HepG2 (cell line): ENCODE data around the gene ZNF282. TPM values are rescaled to one million over a fixed set of nuclear protein-coding genes. Genes with fewer than 3 reads are reported as not detected.
A peak's percentile ranks its signal among the peaks of the same experiment; 100 is the strongest.

ENCODE experiments used
- FOSL2 ChIP-seq: sonication (generic); formaldehyde crosslinking; IDR thresholded peaks from 2 replicates; pipeline ENCODE4 v1.4.0; 2020; ENCODE audit warnings: missing genetic modification reagents
- FOXM1 ChIP-seq: sonication (generic); formaldehyde crosslinking; IDR thresholded peaks from 2 replicates; pipeline ENCODE4 v1.5.0; 2020; ENCODE audit warnings: missing genetic modification reagents
- IRF1 ChIP-seq: sonication (generic); formaldehyde crosslinking; IDR thresholded peaks from 2 replicates; pipeline ENCODE4 v1.4.0; 2020; ENCODE audit warnings: low read depth, mild to moderate bottlenecking, missing genetic modification reagents
- MYC ChIP-seq: sonication (generic); formaldehyde crosslinking; IDR thresholded peaks from 2 replicates; pipeline ENCODE4 v1.9.0; 2021; ENCODE audit warnings: missing genetic modification reagents, borderline replicate concordance
- NPAS2 ChIP-seq: sonication (generic); formaldehyde crosslinking; IDR thresholded peaks from 2 replicates; pipeline ENCODE4 v1.8.0; 2022; ENCODE audit warnings: mild to moderate bottlenecking, missing genetic modification reagents, borderline replicate concordance
- PHF5A ChIP-seq: IDR thresholded peaks from one replicate; pipeline ENCODE4 v1.6.1; 2018; ENCODE audit warnings: low read depth, missing genetic modification reagents; ENCODE audit not compliant: unreplicated experiment
- SALL1 ChIP-seq: sonication (generic); formaldehyde crosslinking; IDR thresholded peaks from 2 replicates; pipeline ENCODE4 v1.8.0; 2022; ENCODE audit warnings: mild to moderate bottlenecking, missing genetic modification reagents
- SMC3 ChIP-seq: IDR thresholded peaks from 2 replicates; pipeline ENCODE4 v1.6.1; 2011; ENCODE audit warnings: low read length, improper control_type of control experiment
- ZNF207 ChIP-seq: fragments of 450-650 bp; IDR thresholded peaks from 2 replicates; pipeline ENCODE4 v1.6.1; 2016; ENCODE audit warnings: antibody characterized with exemption, borderline replicate concordance
- ZNF281 ChIP-seq: sonication (generic); formaldehyde crosslinking; IDR thresholded peaks from 2 replicates; pipeline ENCODE4 v1.4.0; 2020; ENCODE audit warnings: missing genetic modification reagents, borderline replicate concordance
- ZNF432 ChIP-seq: sonication (generic); formaldehyde crosslinking; IDR thresholded peaks from 2 replicates; pipeline ENCODE4 v1.5.0; 2020; ENCODE audit warnings: missing genetic modification reagents, mild to moderate bottlenecking, borderline replicate concordance
- ZNF589 ChIP-seq: sonication (generic); formaldehyde crosslinking; conservative IDR thresholded peaks from 2 replicates; pipeline ENCODE4 v1.8.0; 2022; ENCODE audit warnings: mild to moderate bottlenecking, moderate library complexity, missing genetic modification reagents
- ZNF75D ChIP-seq: sonication (generic); formaldehyde crosslinking; IDR thresholded peaks from 2 replicates; pipeline ENCODE4 v1.8.1; 2023; ENCODE audit warnings: missing genetic modification reagents, mild to moderate bottlenecking, borderline replicate concordance
- ZNF772 ChIP-seq: sonication (generic); formaldehyde crosslinking; IDR thresholded peaks from 2 replicates; pipeline ENCODE4 v1.5.0; 2020; ENCODE audit warnings: mild to moderate bottlenecking, missing genetic modification reagents
- polyA plus RNA-seq, 8 experiments: library from polyadenylated mRNA; depleted of rRNA in 3 of 8; stranded (reverse) in 7 of 8; unstranded in 1 of 8; fragments of >200 nt; fragmentation: Illumina TruSeq in 4 of 8; extraction: Trizol in 4 of 8; gene quantifications; 2 replicates each; pipeline versions ENCODE4 v1.2.1 to v1.2.3, GENCODE V29; 2011 to 2016; ENCODE audit warnings: low read depth in 4 of 8, missing spikeins in 1 of 8, mixed read lengths in 1 of 8; ENCODE audit not compliant: insufficient read depth in 1 of 8
- total RNA-seq, 5 experiments: library from RNA; depleted of rRNA; stranded (reverse); fragments of >200 nt; fragmentation: Illumina TruSeq; extraction: Trizol; gene quantifications; 2 replicates each; pipeline ENCODE4 v1.2.3, GENCODE V29; 2016; ENCODE audit warnings: low read depth in 1 of 5
- TF ChIP-seq, protein P1 (sequence below): sonication (generic); formaldehyde crosslinking; IDR thresholded peaks from 2 replicates; pipeline ENCODE4 v1.4.0; 2020; ENCODE audit warnings: missing genetic modification reagents
- TF ChIP-seq, protein P2 (sequence below): sonication (generic); formaldehyde crosslinking; IDR thresholded peaks from 2 replicates; pipeline ENCODE4 v1.4.0; 2020; ENCODE audit warnings: missing genetic modification reagents; ENCODE audit errors: not compliant biosample characterization
- TF ChIP-seq, protein P3 (sequence below): sonication (generic); formaldehyde crosslinking; IDR thresholded peaks from 2 replicates; pipeline ENCODE4 v1.8.1; 2023; ENCODE audit warnings: mild to moderate bottlenecking, inconsistent platforms, moderate library complexity, missing genetic modification reagents, borderline replicate concordance
- TF ChIP-seq, protein P4 (sequence below), 2 experiments: fragments of 450-650 bp in 1 of 2; sonication (generic) in 1 of 2; formaldehyde crosslinking; IDR thresholded peaks; 2 replicates each; pipeline versions ENCODE4 v1.5.0 to v1.8.0; 2020 to 2022; ENCODE audit warnings: mild to moderate bottlenecking in 1 of 2, missing genetic modification reagents in 1 of 2

ZNF282 gene
- total and polyA plus RNA-seq, 2 of the 13 experiments (the other 11 are each of a cell fraction or from before 2014, with no cell fraction given), result 9.1 to 20.9 TPM

DNA sequence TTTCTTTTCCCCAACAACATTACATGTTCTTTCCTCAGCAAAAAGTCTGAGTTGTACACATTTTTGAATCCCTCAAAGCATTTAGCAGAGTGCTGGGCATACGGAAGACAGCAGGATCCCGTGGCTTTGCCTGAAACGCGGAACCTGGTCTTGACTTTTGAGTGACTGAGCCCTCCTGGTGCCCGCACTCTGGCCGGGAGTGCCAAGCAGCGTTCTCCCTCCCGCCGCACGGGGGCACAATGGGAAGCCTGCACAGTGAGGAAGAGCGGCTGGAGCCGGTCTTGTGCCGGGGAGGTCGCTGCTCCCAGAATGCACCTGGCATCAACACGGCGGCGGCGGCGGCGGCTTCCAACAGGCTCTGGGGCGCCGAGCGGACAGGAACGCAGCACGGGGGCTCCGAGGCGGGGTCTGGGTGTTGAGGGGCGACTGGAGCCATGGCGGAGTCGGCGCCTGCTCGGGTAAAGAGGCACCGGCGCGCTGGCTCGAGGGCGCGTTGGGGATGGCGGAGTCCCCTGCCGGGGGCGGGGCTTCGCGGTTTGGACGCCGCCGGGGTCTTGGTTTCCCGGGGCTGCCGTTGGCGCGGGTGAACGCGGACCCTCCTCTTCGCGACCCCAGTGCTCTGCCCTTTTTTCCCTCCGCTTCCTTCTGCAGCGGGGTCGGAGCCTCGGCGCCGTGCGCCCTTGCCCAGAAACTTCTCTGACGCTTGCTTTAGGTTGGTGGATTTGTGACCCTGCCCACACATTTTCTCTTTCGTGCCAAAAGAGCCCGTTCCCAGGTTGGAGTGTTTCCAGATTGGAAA lies 44.2 kb downstream of the ZNF282 start, which contains the start of gene ZNF212 (continued):
- TF ChIP-seq, protein P1, sequence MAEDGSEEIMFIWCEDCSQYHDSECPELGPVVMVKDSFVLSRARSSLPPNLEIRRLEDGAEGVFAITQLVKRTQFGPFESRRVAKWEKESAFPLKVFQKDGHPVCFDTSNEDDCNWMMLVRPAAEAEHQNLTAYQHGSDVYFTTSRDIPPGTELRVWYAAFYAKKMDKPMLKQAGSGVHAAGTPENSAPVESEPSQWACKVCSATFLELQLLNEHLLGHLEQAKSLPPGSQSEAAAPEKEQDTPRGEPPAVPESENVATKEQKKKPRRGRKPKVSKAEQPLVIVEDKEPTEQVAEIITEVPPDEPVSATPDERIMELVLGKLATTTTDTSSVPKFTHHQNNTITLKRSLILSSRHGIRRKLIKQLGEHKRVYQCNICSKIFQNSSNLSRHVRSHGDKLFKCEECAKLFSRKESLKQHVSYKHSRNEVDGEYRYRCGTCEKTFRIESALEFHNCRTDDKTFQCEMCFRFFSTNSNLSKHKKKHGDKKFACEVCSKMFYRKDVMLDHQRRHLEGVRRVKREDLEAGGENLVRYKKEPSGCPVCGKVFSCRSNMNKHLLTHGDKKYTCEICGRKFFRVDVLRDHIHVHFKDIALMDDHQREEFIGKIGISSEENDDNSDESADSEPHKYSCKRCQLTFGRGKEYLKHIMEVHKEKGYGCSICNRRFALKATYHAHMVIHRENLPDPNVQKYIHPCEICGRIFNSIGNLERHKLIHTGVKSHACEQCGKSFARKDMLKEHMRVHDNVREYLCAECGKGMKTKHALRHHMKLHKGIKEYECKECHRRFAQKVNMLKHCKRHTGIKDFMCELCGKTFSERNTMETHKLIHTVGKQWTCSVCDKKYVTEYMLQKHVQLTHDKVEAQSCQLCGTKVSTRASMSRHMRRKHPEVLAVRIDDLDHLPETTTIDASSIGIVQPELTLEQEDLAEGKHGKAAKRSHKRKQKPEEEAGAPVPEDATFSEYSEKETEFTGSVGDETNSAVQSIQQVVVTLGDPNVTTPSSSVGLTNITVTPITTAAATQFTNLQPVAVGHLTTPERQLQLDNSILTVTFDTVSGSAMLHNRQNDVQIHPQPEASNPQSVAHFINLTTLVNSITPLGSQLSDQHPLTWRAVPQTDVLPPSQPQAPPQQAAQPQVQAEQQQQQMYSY (CRISPR knock-in tag), result no peak
- TF ChIP-seq ZNF772 (CRISPR knock-in tag) (peak; percentile 96), SALL1 (CRISPR knock-in tag) (peak; percentile 92), PHF5A (CRISPR knock-in tag) (no peak), ZNF589 (CRISPR knock-in tag) (no peak), SMC3 (no peak), NPAS2 (no peak), ZNF281 (CRISPR knock-in tag) (0 out of 2 replicates have a peak, but pooled peaks have one; percentile 17), ZNF75D (CRISPR knock-in tag) (no peak), ZNF207 (no peak), FOSL2 (peak; percentile 61), MYC (CRISPR knock-in tag) (peak; percentile 75; the same call in 1 of the 2 replicates), ZNF432 (no peak), FOXM1 (CRISPR knock-in tag) (no peak), IRF1 (no peak)
- TF ChIP-seq, protein P2, sequence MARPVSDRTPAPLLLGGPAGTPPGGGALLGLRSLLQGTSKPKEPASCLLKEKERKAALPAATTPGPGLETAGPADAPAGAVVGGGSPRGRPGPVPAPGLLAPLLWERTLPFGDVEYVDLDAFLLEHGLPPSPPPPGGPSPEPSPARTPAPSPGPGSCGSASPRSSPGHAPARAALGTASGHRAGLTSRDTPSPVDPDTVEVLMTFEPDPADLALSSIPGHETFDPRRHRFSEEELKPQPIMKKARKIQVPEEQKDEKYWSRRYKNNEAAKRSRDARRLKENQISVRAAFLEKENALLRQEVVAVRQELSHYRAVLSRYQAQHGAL, result no peak
- TF ChIP-seq, protein P3, sequence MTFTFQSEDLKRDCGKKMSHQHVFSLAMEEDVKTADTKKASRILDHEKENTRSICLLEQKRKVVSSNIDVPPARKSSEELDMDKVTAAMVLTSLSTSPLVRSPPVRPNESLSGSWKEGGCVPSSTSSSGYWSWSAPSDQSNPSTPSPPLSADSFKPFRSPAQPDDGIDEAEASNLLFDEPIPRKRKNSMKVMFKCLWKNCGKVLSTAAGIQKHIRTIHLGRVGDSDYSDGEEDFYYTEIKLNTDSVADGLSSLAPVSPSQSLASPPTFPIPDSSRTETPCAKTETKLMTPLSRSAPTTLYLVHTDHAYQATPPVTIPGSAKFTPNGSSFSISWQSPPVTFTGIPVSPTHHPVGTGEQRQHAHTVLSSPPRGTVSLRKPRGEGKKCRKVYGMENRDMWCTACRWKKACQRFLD (CRISPR knock-in tag), result peak; percentile 47; the same call in 1 of the 2 replicates
- TF ChIP-seq, protein P4, sequence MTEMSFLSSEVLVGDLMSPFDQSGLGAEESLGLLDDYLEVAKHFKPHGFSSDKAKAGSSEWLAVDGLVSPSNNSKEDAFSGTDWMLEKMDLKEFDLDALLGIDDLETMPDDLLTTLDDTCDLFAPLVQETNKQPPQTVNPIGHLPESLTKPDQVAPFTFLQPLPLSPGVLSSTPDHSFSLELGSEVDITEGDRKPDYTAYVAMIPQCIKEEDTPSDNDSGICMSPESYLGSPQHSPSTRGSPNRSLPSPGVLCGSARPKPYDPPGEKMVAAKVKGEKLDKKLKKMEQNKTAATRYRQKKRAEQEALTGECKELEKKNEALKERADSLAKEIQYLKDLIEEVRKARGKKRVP (CRISPR knock-in tag; IDR thresholded peaks at IDR 0.05), result no peak
